ENCODE results near the gene EFCAB13. TPM values are rescaled to one million over a fixed set of nuclear protein-coding genes. Genes with fewer than 3 reads are reported as not detected.

EFCAB13 gene
- total RNA-seq, 2 experiments from 2014 or later = 4.6 to 7.8 TPM

- peaks cover 4% of the 10 kb centered on the region for H3K9me3 Mint-ChIP-seq
- no peaks in the 10 kb centered on the region for H3K27me3 Mint-ChIP-seq
- ChIA-PET POLR2A (no interaction called here), CTCF (interaction anchor here (0.9 to 6.7 kb wide), 5 partner anchors 23 to 88 kb away, joined by 4 to 74 read pairs (median 5); partner anchors contain the start of gene ITGB3)
- no peak overlapping the region for H3K27ac Mint-ChIP-seq
- no peaks in the 10 kb centered on the region for H3K36me3 Mint-ChIP-seq
- no peak for DNase-seq
- no peaks in the 10 kb centered on the region for H3K4me1 Mint-ChIP-seq (ENCODE audit: low read depth)
- intact Hi-C loops (cut with micrococcal nuclease) = loop anchor here (5.0 kb wide), 1 partner anchor 315 kb away; no protein-coding TSS in a partner anchor
- no peak overlapping the region for H3K4me3 Mint-ChIP-seq
These were observed 6.6 kb upstream of the EFCAB13 start for GRCh38 chr17:47317119-47317518.

- intact Hi-C loops (cut with micrococcal nuclease) = loop anchor here (5.0 kb wide), 1 partner anchor 316 kb away; no protein-coding TSS in a partner anchor
- Mint-ChIP-seq H3K4me3 (no peak overlapping the region), H3K27me3 (peaks cover 2% of the 10 kb centered on the region), H3K9me3 (peaks cover 4% of the 10 kb centered on the region), H3K4me1 (ENCODE audit: low read depth) (peaks cover 7% of the 10 kb centered on the region), H3K36me3 (no peaks in the 10 kb centered on the region), H3K27ac (no peak overlapping the region)
- DNase-seq = no peak
- ChIA-PET POLR2A (no interaction called here), CTCF (interaction anchor here (1.0 kb wide), 1 partner anchor 88 kb away, joined by 4 read pairs; no protein-coding TSS in a partner anchor)
These were observed 5.4 kb upstream of the EFCAB13 start for GRCh38 chr17:47318197-47318918.

GRCh38 chr17:47320879-47321502, 2.8 kb upstream of the EFCAB13 start:
- POLR2A ChIA-PET = no interaction called here
- H3K27ac Mint-ChIP-seq = no peak overlapping the region
- intact Hi-C loops (cut with micrococcal nuclease) = no loop called here

GRCh38 chr17:47324224-47325020, 667 bp downstream of the EFCAB13 start:
- intact Hi-C loops (cut with micrococcal nuclease) = loop anchor here (1.0 kb wide), 1 partner anchor 9 kb away; no protein-coding TSS in a partner anchor
- H3K36me3 Mint-ChIP-seq = no peaks in the 10 kb centered on the region
- H3K27ac Mint-ChIP-seq = peak overlapping the region; percentile 90
- ChIA-PET POLR2A (interaction anchor here (0.6 to 1.3 kb wide), 2 partner anchors 54 to 356 kb away, joined by 3 read pairs; no protein-coding TSS in a partner anchor), CTCF (interaction anchor here (1.0 to 1.5 kb wide), 3 partner anchors 9 to 95 kb away, joined by 4 to 6 read pairs (median 5); no protein-coding TSS in a partner anchor)
- peak; percentile 77 for DNase-seq
- H3K9me3 Mint-ChIP-seq = peaks cover 4% of the 10 kb centered on the region
- H3K4me3 Mint-ChIP-seq = peak overlapping the region; percentile 100
- peaks cover 19% of the 10 kb centered on the region for H3K4me1 Mint-ChIP-seq (ENCODE audit: low read depth)
- H3K27me3 Mint-ChIP-seq = peaks cover 2% of the 10 kb centered on the region

More at GRCh38 chr17:47320879-47321502, 2.8 kb upstream of the EFCAB13 start:
- CTCF ChIA-PET = interaction anchor here (1.0 kb wide), 1 partner anchor 92 kb away, joined by 3 read pairs; no protein-coding TSS in a partner anchor
- no peak overlapping the region for H3K4me3 Mint-ChIP-seq
- peaks cover 2% of the 10 kb centered on the region for H3K27me3 Mint-ChIP-seq
- no peaks in the 10 kb centered on the region for H3K36me3 Mint-ChIP-seq
- peaks cover 19% of the 10 kb centered on the region for H3K4me1 Mint-ChIP-seq (ENCODE audit: low read depth)
- DNase-seq = no peak
- H3K9me3 Mint-ChIP-seq = peaks cover 4% of the 10 kb centered on the region

GRCh38 chr17:47325176-47325575, 1.4 kb downstream of the EFCAB13 start:
- no peaks in the 10 kb centered on the region for H3K36me3 Mint-ChIP-seq
- peak overlapping the region; percentile 100 for H3K4me3 Mint-ChIP-seq
- CTCF ChIA-PET = interaction anchor here (1.0 to 1.7 kb wide), 2 partner anchors 9 to 10 kb away, joined by 4 to 6 read pairs; no protein-coding TSS in a partner anchor
- H3K9me3 Mint-ChIP-seq = peaks cover 4% of the 10 kb centered on the region
- peaks cover 19% of the 10 kb centered on the region for H3K4me1 Mint-ChIP-seq (ENCODE audit: low read depth)
- H3K27ac Mint-ChIP-seq = no peak overlapping the region
- H3K27me3 Mint-ChIP-seq = peaks cover 2% of the 10 kb centered on the region
- no peak for DNase-seq
- intact Hi-C loops (cut with micrococcal nuclease) = no loop called here
- POLR2A ChIA-PET = interaction anchor here (0.7 kb wide), 1 partner anchor 1576 kb away, joined by 3 read pairs; no protein-coding TSS in a partner anchor

- Mint-ChIP-seq H3K36me3 (peaks cover 8% of the 10 kb centered on the region), H3K9me3 (no peaks in the 10 kb centered on the region), H3K27ac (no peak overlapping the region), H3K4me1 (ENCODE audit: low read depth) (peaks cover under 1% of the 10 kb centered on the region), H3K4me3 (no peak overlapping the region), H3K27me3 (no peaks in the 10 kb centered on the region)
- ChIA-PET POLR2A (no interaction called here), CTCF (interaction anchor here (1.4 kb wide), 1 partner anchor 15 kb away, joined by 3 read pairs; no protein-coding TSS in a partner anchor)
- DNase-seq = no peak
- intact Hi-C loops (cut with micrococcal nuclease) = no loop called here
These were observed 6.8 kb downstream of the EFCAB13 start for GRCh38 chr17:47330548-47330947.

- H3K27me3 Mint-ChIP-seq = no peaks in the 10 kb centered on the region
- H3K9me3 Mint-ChIP-seq = no peaks in the 10 kb centered on the region
- DNase-seq = no peak
- no peak overlapping the region for H3K27ac Mint-ChIP-seq
- ChIA-PET POLR2A (no interaction called here), CTCF (no interaction called here)
- peaks cover 8% of the 10 kb centered on the region for H3K36me3 Mint-ChIP-seq
- H3K4me1 Mint-ChIP-seq (ENCODE audit: low read depth) = no peaks in the 10 kb centered on the region
- intact Hi-C loops (cut with micrococcal nuclease) = no loop called here
- H3K4me3 Mint-ChIP-seq = no peak overlapping the region
These were observed 8.5 kb downstream of the EFCAB13 start for GRCh38 chr17:47332287-47332686.

GRCh38 chr17:47335101-47335936, 11.6 kb downstream of the EFCAB13 start:
- Mint-ChIP-seq H3K27me3 (no peaks in the 10 kb centered on the region), H3K4me1 (ENCODE audit: low read depth) (no peaks in the 10 kb centered on the region), H3K27ac (no peak overlapping the region), H3K9me3 (no peaks in the 10 kb centered on the region), H3K36me3 (peaks cover 8% of the 10 kb centered on the region), H3K4me3 (no peak overlapping the region)
- intact Hi-C loops (cut with micrococcal nuclease) = no loop called here
- POLR2A ChIA-PET = interaction anchor here (0.7 kb wide), 1 partner anchor 264 kb away, joined by 3 read pairs; no protein-coding TSS in a partner anchor
- CTCF ChIA-PET = interaction anchor here (0.6 kb wide), 1 partner anchor 23 kb away, joined by 3 read pairs; no protein-coding TSS in a partner anchor
- DNase-seq = no peak

GRCh38 chr17:47338026-47338425, 14.3 kb downstream of the EFCAB13 start:
- Mint-ChIP-seq H3K27me3 (no peaks in the 10 kb centered on the region), H3K4me3 (no peak overlapping the region), H3K4me1 (ENCODE audit: low read depth) (no peaks in the 10 kb centered on the region), H3K27ac (no peak overlapping the region), H3K36me3 (peaks cover 11% of the 10 kb centered on the region), H3K9me3 (no peaks in the 10 kb centered on the region)
- POLR2A ChIA-PET = no interaction called here
- CTCF ChIA-PET = interaction anchor here (0.6 kb wide), 1 partner anchor 612 kb away, joined by 3 read pairs; no protein-coding TSS in a partner anchor
- DNase-seq = no peak
- intact Hi-C loops (cut with micrococcal nuclease) = no loop called here

GRCh38 chr17:47352848-47353247, 29.1 kb downstream of the EFCAB13 start:
- intact Hi-C loops (cut with micrococcal nuclease) = no loop called here
- Mint-ChIP-seq H3K27ac (no peak overlapping the region), H3K36me3 (peaks cover 3% of the 10 kb centered on the region), H3K27me3 (no peaks in the 10 kb centered on the region), H3K4me1 (ENCODE audit: low read depth) (peaks cover 2% of the 10 kb centered on the region), H3K9me3 (no peaks in the 10 kb centered on the region), H3K4me3 (no peak overlapping the region)
- no peak for DNase-seq
- POLR2A ChIA-PET = no interaction called here
- CTCF ChIA-PET = interaction anchor here (0.6 kb wide), 1 partner anchor 34 kb away, joined by 3 read pairs; no protein-coding TSS in a partner anchor

- no peaks in the 10 kb centered on the region for H3K9me3 Mint-ChIP-seq
- ChIA-PET POLR2A (no interaction called here), CTCF (no interaction called here)
- no peak overlapping the region for H3K27ac Mint-ChIP-seq
- no peak for DNase-seq
- no peaks in the 10 kb centered on the region for H3K27me3 Mint-ChIP-seq
- intact Hi-C loops (cut with micrococcal nuclease) = no loop called here
- H3K4me1 Mint-ChIP-seq (ENCODE audit: low read depth) = peaks cover 2% of the 10 kb centered on the region
- H3K4me3 Mint-ChIP-seq = no peak overlapping the region
- H3K36me3 Mint-ChIP-seq = peaks cover 4% of the 10 kb centered on the region
These were observed 34.9 kb downstream of the EFCAB13 start for GRCh38 chr17:47358652-47359051.
